Measurements from ENCODE around the gene ING3.
A peak's percentile ranks its signal among the peaks of the same experiment; 100 is the strongest.

Gene ING3, protein sequence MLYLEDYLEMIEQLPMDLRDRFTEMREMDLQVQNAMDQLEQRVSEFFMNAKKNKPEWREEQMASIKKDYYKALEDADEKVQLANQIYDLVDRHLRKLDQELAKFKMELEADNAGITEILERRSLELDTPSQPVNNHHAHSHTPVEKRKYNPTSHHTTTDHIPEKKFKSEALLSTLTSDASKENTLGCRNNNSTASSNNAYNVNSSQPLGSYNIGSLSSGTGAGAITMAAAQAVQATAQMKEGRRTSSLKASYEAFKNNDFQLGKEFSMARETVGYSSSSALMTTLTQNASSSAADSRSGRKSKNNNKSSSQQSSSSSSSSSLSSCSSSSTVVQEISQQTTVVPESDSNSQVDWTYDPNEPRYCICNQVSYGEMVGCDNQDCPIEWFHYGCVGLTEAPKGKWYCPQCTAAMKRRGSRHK

DNA sequence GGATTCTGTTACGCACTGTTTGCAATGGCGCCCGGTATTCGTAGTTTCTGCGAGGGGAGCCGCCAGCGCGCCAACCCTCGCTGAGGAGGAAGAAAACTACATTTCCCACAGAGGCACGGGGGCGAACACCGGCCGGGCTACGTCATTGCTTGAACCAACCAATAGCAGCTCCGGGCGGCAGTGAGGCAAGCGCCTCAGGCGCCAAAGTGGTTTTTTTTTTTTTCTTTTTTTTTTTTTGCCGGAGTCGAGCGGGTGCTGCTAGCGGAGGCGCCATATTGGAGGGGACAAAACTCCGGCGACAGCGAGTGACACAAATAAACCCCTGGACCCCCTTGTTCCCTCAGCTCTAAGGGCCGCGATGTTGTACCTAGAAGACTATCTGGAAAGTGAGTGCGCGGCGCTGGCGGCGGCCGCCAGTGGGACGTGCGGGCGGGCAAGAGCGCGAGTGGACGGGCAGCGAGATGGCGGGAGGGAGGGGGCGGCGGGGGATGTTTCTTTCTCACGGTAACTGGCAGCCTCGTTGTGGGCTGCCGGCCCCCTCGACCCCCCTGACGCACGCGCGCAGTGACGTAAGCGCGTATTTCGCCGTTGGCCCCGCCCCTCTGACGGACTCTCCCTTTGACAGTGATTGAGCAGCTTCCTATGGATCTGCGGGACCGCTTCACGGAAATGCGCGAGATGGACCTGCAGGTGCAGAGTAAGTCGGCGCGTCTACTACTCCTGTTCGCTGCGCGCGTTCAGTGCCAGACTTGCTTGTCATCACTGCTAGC, at the start of gene ING3:
Gene ING3, plus strand, starts transcription at position 239 of the 770 bp plus-strand sequence. Its CDS starts 120 bp downstream, at position 359.
- peak within 1 kb of the TSS; percentile 86 for H3K4me3 ChIP-seq (ENCODE audit: low read length)
- no peaks in the 10 kb centered on the region for H3K9me3 ChIP-seq (ENCODE audit: control insufficient read depth, low read length)
- H3K27me3 ChIP-seq (replicated peaks; ENCODE audit: control insufficient read depth, insufficient read depth, low read length), result no peaks in the 10 kb centered on the region
- peaks cover 26% of the 10 kb centered on the region for H3K36me3 ChIP-seq (ENCODE audit: control insufficient read depth, insufficient read depth, low read length, severe bottlenecking)
- DNase-seq (ENCODE audit: low read depth), result peak; percentile 99
- peaks cover 12% of the 10 kb centered on the region for H3K4me1 ChIP-seq (ENCODE audit: control insufficient read depth, insufficient read depth, low read length)
- peak within 1 kb of the TSS; percentile 94 for H3K9ac ChIP-seq (ENCODE audit: low read length)

DNA sequence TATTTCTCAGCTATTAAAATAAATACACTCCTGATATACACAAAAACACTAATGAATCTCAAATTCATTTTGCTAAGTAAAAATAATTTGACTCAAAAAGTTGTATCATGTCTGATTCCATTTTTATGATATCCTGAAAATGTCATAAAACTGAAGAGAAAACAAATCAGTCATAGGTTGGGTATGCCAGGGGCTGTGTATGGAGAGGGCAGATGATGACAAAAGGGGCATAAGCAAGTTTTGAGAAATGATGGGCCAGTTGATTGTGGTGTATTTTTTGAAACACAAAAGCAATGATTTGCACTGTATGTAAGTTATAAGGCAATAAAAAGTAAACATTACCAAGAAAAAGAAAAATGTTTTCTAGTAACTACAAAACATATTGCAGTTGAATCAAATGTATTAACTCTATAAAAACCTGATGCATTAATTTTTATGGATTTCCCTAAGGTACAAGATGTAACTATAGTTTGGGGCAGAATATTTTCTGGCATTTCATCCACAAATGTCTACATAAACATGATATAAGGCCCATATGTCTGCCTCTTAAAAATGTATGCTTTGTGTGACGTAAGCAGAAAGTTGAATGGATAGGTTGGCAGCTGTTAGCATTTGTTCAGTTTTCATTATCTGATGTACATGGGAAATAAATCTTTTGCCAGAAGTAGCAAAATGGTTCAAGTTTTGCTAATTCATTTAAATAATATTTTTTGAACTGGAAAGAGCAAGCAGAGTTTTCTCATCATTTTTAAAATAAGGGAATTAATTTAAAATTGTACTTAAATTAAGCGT, 35.1 kb upstream of the ING3 start:
- no peak for DNase-seq (ENCODE audit: low read depth)
- no peaks in the 10 kb centered on the region for H3K9me3 ChIP-seq (ENCODE audit: control insufficient read depth, low read length)
- H3K27me3 ChIP-seq (replicated peaks; ENCODE audit: control insufficient read depth, insufficient read depth, low read length), result no peaks in the 10 kb centered on the region
- H3K36me3 ChIP-seq (ENCODE audit: control insufficient read depth, insufficient read depth, low read length, severe bottlenecking), result no peaks in the 10 kb centered on the region
- H3K4me1 ChIP-seq (ENCODE audit: control insufficient read depth, insufficient read depth, low read length), result no peaks in the 10 kb centered on the region
- no peak overlapping the region for H3K9ac ChIP-seq (ENCODE audit: low read length)
- H3K4me3 ChIP-seq (ENCODE audit: low read length), result no peak overlapping the region

DNA sequence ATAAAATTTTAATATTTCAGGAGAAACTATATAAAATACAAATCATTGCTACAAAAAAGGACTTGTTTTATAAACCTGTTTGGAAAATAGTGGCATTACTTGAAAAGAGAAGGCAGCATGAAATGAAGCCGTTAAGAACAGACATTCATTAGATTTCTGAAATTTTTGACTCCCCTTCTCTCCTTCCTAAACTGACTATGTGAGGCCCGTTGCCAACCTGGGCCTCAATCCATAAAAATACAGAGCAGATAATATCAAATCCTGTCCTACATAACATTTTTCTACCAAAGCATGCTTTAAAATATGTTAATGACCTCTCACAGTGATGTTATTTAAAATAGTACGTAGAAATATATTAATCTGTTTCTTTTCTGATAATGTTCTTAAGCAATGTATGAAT, 34.5 kb upstream of the ING3 start:
- H3K4me1 ChIP-seq (ENCODE audit: control insufficient read depth, insufficient read depth, low read length), result no peaks in the 10 kb centered on the region
- H3K27me3 ChIP-seq (replicated peaks; ENCODE audit: control insufficient read depth, insufficient read depth, low read length), result no peaks in the 10 kb centered on the region
- no peak overlapping the region for H3K9ac ChIP-seq (ENCODE audit: low read length)
- no peak overlapping the region for H3K4me3 ChIP-seq (ENCODE audit: low read length)
- DNase-seq (ENCODE audit: low read depth), result no peak
- no peaks in the 10 kb centered on the region for H3K36me3 ChIP-seq (ENCODE audit: control insufficient read depth, insufficient read depth, low read length, severe bottlenecking)
- no peaks in the 10 kb centered on the region for H3K9me3 ChIP-seq (ENCODE audit: control insufficient read depth, low read length)

DNA sequence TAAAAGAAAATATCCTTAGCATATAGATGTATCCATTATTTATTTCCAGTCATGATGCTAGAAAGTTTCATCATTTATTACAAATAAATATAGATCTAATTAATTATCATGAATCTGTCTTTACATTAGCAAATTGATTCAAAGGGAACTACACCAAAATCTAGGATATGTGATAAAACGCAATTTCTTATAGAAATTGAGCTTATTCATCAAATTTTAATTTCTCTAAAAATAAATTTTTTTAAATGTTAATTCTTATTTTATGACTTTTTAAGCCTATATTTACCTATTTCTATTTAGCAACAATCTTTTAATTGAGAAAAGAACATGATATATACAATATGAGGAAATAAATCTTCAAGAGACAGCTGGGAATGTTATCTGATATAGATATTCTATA, 34.0 kb upstream of the ING3 start:
- no peaks in the 10 kb centered on the region for H3K36me3 ChIP-seq (ENCODE audit: control insufficient read depth, insufficient read depth, low read length, severe bottlenecking)
- no peaks in the 10 kb centered on the region for H3K9me3 ChIP-seq (ENCODE audit: control insufficient read depth, low read length)
- H3K4me1 ChIP-seq (ENCODE audit: control insufficient read depth, insufficient read depth, low read length), result no peaks in the 10 kb centered on the region
- H3K4me3 ChIP-seq (ENCODE audit: low read length), result no peak overlapping the region
- no peaks in the 10 kb centered on the region for H3K27me3 ChIP-seq (replicated peaks; ENCODE audit: control insufficient read depth, insufficient read depth, low read length)
- no peak overlapping the region for H3K9ac ChIP-seq (ENCODE audit: low read length)
- no peak for DNase-seq (ENCODE audit: low read depth)

DNA sequence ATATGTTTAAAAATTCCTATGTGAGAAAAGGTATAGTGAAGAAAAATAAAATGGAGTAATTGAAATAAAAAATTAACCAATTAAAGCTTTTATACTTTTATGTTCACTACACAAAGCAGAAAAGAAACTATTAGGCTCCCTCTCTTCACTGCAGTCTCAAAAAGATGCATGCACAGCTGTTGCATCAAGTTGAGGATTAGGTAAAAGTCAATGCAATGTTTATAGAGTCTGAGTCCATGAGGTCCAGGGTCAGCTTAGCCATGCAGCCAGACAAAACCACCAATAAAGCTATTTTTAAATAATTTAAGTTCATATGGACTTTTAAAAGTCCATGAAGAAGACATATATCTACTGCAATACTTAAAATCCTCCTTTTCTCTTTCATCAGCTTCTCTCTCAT, 31.1 kb upstream of the ING3 start:
- no peaks in the 10 kb centered on the region for H3K4me1 ChIP-seq (ENCODE audit: control insufficient read depth, insufficient read depth, low read length)
- no peaks in the 10 kb centered on the region for H3K9me3 ChIP-seq (ENCODE audit: control insufficient read depth, low read length)
- H3K9ac ChIP-seq (ENCODE audit: low read length), result no peak overlapping the region
- no peaks in the 10 kb centered on the region for H3K27me3 ChIP-seq (replicated peaks; ENCODE audit: control insufficient read depth, insufficient read depth, low read length)
- H3K36me3 ChIP-seq (ENCODE audit: control insufficient read depth, insufficient read depth, low read length, severe bottlenecking), result no peaks in the 10 kb centered on the region
- no peak overlapping the region for H3K4me3 ChIP-seq (ENCODE audit: low read length)
- DNase-seq (ENCODE audit: low read depth), result no peak

DNA sequence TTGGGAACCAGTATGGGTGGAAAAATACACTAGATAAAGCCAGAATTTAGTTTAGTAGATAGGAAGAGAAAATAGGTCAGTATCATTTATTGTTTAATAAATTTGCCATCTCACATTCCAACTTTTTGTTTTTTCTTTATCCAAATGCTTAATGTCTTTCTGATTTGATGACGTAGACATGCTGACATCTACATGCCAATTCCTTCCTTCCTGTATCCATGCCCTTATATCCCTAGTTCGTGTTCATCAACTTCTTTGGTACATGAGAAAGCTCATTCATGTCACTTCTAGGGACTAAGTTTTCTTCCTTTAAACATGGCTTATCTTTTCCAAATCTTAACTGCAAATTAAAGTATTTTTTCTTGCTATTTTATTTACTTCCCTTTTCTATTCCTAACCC, 30.5 kb upstream of the ING3 start:
- Histone ChIP-seq H3K4me3 (ENCODE audit: low read length) (no peak overlapping the region), H3K36me3 (ENCODE audit: control insufficient read depth, insufficient read depth, low read length, severe bottlenecking) (no peaks in the 10 kb centered on the region), H3K9me3 (ENCODE audit: control insufficient read depth, low read length) (no peaks in the 10 kb centered on the region), H3K9ac (ENCODE audit: low read length) (no peak overlapping the region), H3K4me1 (ENCODE audit: control insufficient read depth, insufficient read depth, low read length) (no peaks in the 10 kb centered on the region), H3K27me3 (replicated peaks; ENCODE audit: control insufficient read depth, insufficient read depth, low read length) (no peaks in the 10 kb centered on the region)
- no peak for DNase-seq (ENCODE audit: low read depth)

DNA sequence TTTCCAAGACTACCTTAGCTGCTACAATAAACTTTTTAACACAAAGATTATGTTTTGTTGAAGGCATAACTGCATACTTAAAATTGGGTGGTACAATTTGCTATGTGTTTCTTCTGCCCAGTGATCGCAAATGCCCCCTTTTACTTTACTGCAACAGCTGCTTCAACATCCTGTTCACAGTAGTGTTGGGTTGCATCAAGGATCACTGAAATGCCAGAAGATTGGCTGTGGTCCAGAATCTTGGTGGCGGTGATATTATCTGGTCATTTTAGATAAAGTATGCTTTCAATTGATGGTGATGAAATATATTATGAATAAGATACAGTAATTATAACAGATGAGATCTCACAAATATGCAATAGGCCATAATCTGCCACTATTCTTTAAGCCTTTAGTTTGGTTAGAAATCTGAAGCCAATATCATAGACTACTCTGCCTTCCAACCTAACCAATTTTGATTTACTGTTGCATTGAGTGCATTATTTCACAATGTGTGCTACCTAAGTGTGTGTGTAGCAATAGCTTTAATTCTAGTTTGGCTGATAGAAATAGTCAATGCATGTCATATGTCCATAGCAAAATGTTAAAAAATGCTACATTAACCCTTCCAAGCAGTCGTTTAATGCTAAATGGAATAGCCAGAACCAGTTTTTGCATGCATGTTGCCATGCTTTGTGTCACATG, 29.8 kb upstream of the ING3 start:
- DNase-seq (ENCODE audit: low read depth), result no peak
- no peak overlapping the region for H3K4me3 ChIP-seq (ENCODE audit: low read length)
- H3K9ac ChIP-seq (ENCODE audit: low read length), result no peak overlapping the region
- no peaks in the 10 kb centered on the region for H3K27me3 ChIP-seq (replicated peaks; ENCODE audit: control insufficient read depth, insufficient read depth, low read length)
- no peaks in the 10 kb centered on the region for H3K4me1 ChIP-seq (ENCODE audit: control insufficient read depth, insufficient read depth, low read length)
- no peaks in the 10 kb centered on the region for H3K9me3 ChIP-seq (ENCODE audit: control insufficient read depth, low read length)
- no peaks in the 10 kb centered on the region for H3K36me3 ChIP-seq (ENCODE audit: control insufficient read depth, insufficient read depth, low read length, severe bottlenecking)

DNA sequence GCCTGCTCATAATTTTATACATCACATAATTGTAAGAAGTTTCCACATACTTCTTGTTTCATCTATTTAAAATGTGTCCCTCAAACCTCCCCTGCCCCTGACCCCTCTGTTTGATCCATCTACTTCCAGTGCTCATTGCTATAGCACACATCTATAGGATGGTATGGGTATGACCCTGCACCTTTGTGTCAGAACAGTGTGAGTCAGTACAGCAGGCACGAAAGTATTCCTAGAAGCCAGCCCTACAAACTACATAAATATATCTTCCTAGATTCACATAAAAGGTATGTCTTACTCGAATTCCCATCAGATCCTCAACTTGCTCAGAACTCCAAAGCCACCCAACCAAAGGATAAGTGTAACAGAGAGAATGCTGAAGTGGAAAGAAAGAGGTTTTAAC, 25.7 kb upstream of the ING3 start:
- H3K4me1 ChIP-seq (ENCODE audit: control insufficient read depth, insufficient read depth, low read length), result no peaks in the 10 kb centered on the region
- H3K9me3 ChIP-seq (ENCODE audit: control insufficient read depth, low read length), result no peaks in the 10 kb centered on the region
- no peaks in the 10 kb centered on the region for H3K27me3 ChIP-seq (replicated peaks; ENCODE audit: control insufficient read depth, insufficient read depth, low read length)
- H3K4me3 ChIP-seq (ENCODE audit: low read length), result no peak overlapping the region
- H3K36me3 ChIP-seq (ENCODE audit: control insufficient read depth, insufficient read depth, low read length, severe bottlenecking), result no peaks in the 10 kb centered on the region
- DNase-seq (ENCODE audit: low read depth), result no peak
- H3K9ac ChIP-seq (ENCODE audit: low read length), result no peak overlapping the region

DNA sequence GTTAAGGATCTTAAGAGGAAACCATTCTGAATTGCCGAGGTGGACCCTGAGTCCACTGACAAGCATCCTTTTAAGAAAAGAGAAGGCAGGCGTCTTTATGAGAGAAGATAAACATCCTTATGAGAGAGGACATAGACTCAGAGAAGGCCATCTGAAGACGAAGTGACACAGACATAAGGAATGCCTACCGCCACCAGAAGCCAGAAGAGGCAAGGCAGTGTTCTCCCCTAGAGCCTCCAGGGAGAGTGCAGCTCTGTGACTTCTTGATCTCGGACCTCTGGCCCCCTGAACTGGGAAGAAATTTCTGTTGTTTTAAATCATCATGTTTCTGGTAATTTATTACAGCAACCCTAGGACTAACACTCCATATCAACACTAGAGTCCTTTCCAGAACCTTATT, 25.2 kb upstream of the ING3 start:
- Histone ChIP-seq H3K9me3 (ENCODE audit: control insufficient read depth, low read length) (no peaks in the 10 kb centered on the region), H3K36me3 (ENCODE audit: control insufficient read depth, insufficient read depth, low read length, severe bottlenecking) (no peaks in the 10 kb centered on the region), H3K9ac (ENCODE audit: low read length) (no peak overlapping the region), H3K27me3 (replicated peaks; ENCODE audit: control insufficient read depth, insufficient read depth, low read length) (no peaks in the 10 kb centered on the region), H3K4me3 (ENCODE audit: low read length) (no peak overlapping the region), H3K4me1 (ENCODE audit: control insufficient read depth, insufficient read depth, low read length) (no peaks in the 10 kb centered on the region)
- DNase-seq (ENCODE audit: low read depth), result no peak

DNA sequence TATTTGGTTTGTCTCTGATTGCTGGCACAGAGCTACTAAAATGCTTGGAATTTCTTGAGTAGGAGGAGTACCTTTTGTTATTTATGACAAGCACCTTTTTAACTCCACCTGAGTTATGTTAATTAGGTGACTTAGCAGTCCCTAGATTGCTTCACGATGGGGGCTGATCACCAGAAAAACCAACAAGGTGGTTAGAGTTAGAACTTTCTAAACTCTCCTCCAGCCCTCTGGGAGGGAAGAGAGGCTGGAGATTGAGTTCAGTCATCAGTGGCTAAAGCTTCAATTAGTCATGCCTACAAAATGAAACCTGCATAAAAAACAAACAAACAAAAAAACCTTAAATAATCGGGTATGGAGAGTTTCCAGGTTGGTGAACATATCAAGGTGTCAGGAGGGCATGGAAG, 23.6 kb upstream of the ING3 start:
- Histone ChIP-seq H3K36me3 (ENCODE audit: control insufficient read depth, insufficient read depth, low read length, severe bottlenecking) (no peaks in the 10 kb centered on the region), H3K27me3 (replicated peaks; ENCODE audit: control insufficient read depth, insufficient read depth, low read length) (no peaks in the 10 kb centered on the region), H3K4me1 (ENCODE audit: control insufficient read depth, insufficient read depth, low read length) (no peaks in the 10 kb centered on the region), H3K9me3 (ENCODE audit: control insufficient read depth, low read length) (no peaks in the 10 kb centered on the region), H3K4me3 (ENCODE audit: low read length) (no peak overlapping the region), H3K9ac (ENCODE audit: low read length) (no peak overlapping the region)
- DNase-seq (ENCODE audit: low read depth), result no peak
